ENCODE measurements around the gene KRABD2.

Gene KRABD2

GRCh38 chr17:8402921-8403536, 26.5 kb upstream of the KRABD2 start:
- SMC1A ChIA-PET (ENCODE audit: uncharacterized antibody, unreplicated experiment): interaction anchor here (0.6 kb wide), 1 partner anchor 311 kb away, joined by 3 read pairs; no protein-coding TSS in a partner anchor
- FAIRE-seq: no peak

More at GRCh38 chr17:8402921-8403536, 26.5 kb upstream of the KRABD2 start:
- no peaks in the 10 kb centered on the region; a peak in 1 of 4 replicates for H3K27me3 ChIP-seq (replicated peaks in 1 of 2; ENCODE audit: control insufficient read depth in 2 of 2, insufficient read depth in 2 of 2, low read length in 1 of 2)
- no peak for DNase-seq (ENCODE audit: low read depth, low spot score)
- WGBS (ENCODE audit: insufficient coverage, insufficient replicate concordance, low lambda C conversion rate, missing lambda C conversion rate): 41% methylated on average over 11 of the region's 11 CpGs
- H3K27ac ChIP-seq (ENCODE audit: control insufficient read depth, insufficient read depth): no peak overlapping the region
- H3K4me1 ChIP-seq (ENCODE audit: control insufficient read depth, insufficient read depth, low read length): no peaks in the 10 kb centered on the region
- CTCF ChIA-PET: interaction anchor here (0.5 to 0.9 kb wide), 2 partner anchors 83 to 328 kb away, joined by 3 read pairs; no protein-coding TSS in a partner anchor
- RAD21 ChIA-PET (ENCODE audit: unreplicated experiment): no interaction called here
- intact Hi-C loops (cut with micrococcal nuclease; ENCODE audit: unreplicated experiment) (no loop called here), in situ Hi-C loops (cut with MboI) (no loop called here)
- TF ChIP-seq RB1 (IDR thresholded peaks at IDR 0.05; ENCODE audit: borderline replicate concordance) (no peak), SUZ12 (IDR thresholded peaks at IDR 0.05; ENCODE audit: unreplicated experiment) (no peak), ZBED1 (IDR thresholded peaks at IDR 0.05; ENCODE audit: borderline replicate concordance) (no peak), TAF1 (IDR thresholded peaks at IDR 0.05; ENCODE audit: borderline replicate concordance, low read depth, low read length) (no peak), EP300 (IDR thresholded peaks at IDR 0.05; ENCODE audit: borderline replicate concordance in 1 of 2, control insufficient read depth in 1 of 2, low read depth in 2 of 2, low read length in 2 of 2) (no peak), SKIL (IDR thresholded peaks at IDR 0.05; ENCODE audit: low read depth, poor library complexity, severe bottlenecking) (no peak), ZBTB40 (IDR thresholded peaks at IDR 0.05; ENCODE audit: borderline replicate concordance) (no peak), ZNF274 (IDR thresholded peaks at IDR 0.05; ENCODE audit: insufficient read depth, insufficient read length) (no peak), FOXK2 (IDR thresholded peaks at IDR 0.05) (no peak), MXI1 (IDR thresholded peaks at IDR 0.05; ENCODE audit: low read depth, low read length) (no peak)
- no peaks in the 10 kb centered on the region for H3K9me3 ChIP-seq (replicated peaks; ENCODE audit: control insufficient read depth, insufficient read depth, low read length)
- POLR2A ChIA-PET: no interaction called here
- no peak for ATAC-seq
- no peak overlapping the region for H2AFZ ChIP-seq (ENCODE audit: control insufficient read depth, low read depth, low read length)
- no peak overlapping the region for H3K4me3 ChIP-seq
- no peaks in the 10 kb centered on the region for H3K36me3 ChIP-seq (ENCODE audit: control insufficient read depth in 2 of 2, insufficient read depth in 2 of 2, low read length in 1 of 2)
- no peaks in the 10 kb centered on the region for H3K79me2 ChIP-seq (ENCODE audit: control insufficient read depth, insufficient read depth, low read length)
- no TSS peak for BruUV-seq (replicated peaks)
- H4K20me1 ChIP-seq (ENCODE audit: control insufficient read depth, insufficient read depth): no peaks in the 10 kb centered on the region
- no peak overlapping the region for H3K4me2 ChIP-seq (ENCODE audit: control insufficient read depth, insufficient read depth)
- H3K9ac ChIP-seq (ENCODE audit: control insufficient read depth, insufficient read depth, low read length): no peak overlapping the region

Measured in GM12878 (cell line).